Thyroid gland (tissue), 4 donors: ENCODE measurements around the gene FRMD4A. TPM values are rescaled to one million over a fixed set of nuclear protein-coding genes. Genes with fewer than 3 reads are reported as not detected.
"Not testable (repeated sequence)": the region's sequence is repeated elsewhere in the genome, so short reads cannot be mapped to it uniquely, and the experiment has no call there.

Source experiments
- DNase-seq, 2 donors: peaks; one replicate each; pipeline ENCODE4 v3.0.0-alpha.2; 2019
- H3K27ac ChIP-seq, 3 donors: fragments of 200-600 bp; sonication (generic); 1 replicate in 2 of 3; 2 replicates in 1 of 3; pipeline ENCODE4 v1.5.1; 2016 to 2019; ENCODE audit warnings: mild to moderate bottlenecking in 1 of 3, moderate library complexity in 1 of 3
- H3K27me3 ChIP-seq: fragments of 200-600 bp; sonication (generic); one replicate; pipeline ENCODE4 v1.5.1; 2019
- H3K36me3 ChIP-seq, 2 donors: fragments of 200-600 bp; sonication (generic); one replicate each; pipeline ENCODE4 v1.5.1; 2016 to 2019
- H3K4me1 ChIP-seq, 2 donors: fragments of 200-600 bp; sonication (generic); one replicate each; pipeline ENCODE4 v1.5.1; 2017 to 2019
- H3K4me3 ChIP-seq, 3 donors: fragments of 200-600 bp; sonication (generic); replicated peaks in 1 of 3; 1 replicate in 2 of 3; 2 replicates in 1 of 3; pipeline ENCODE4 v1.5.1; 2016; ENCODE audit warnings: mild to moderate bottlenecking in 1 of 3
- H3K9me3 ChIP-seq: fragments of 200-600 bp; sonication (generic); one replicate; pipeline ENCODE4 v1.5.1; 2017
- POLR2A ChIP-seq, 2 donors: fragments of 450-650 bp; IDR thresholded peaks; one replicate each; pipeline ENCODE4 v1.6.1; 2017; ENCODE audit warnings: antibody characterized with exemption in 2 of 2, mild to moderate bottlenecking in 2 of 2, moderate library complexity in 1 of 2
- WGBS, 2 donors: methylation state at CpG; one replicate each; pipeline ENCODE4 v1.1.5; 2017; 5-methylcytosine and 5-hydroxymethylcytosine counted together
- intact Hi-C: fragments of 100-400 bp; cut with DNase I; formaldehyde crosslinking; loops from one replicate; pipeline ENCODE4 v1.15.1; 2023
- total RNA-seq, 4 donors: library from RNA; depleted of rRNA; stranded (reverse); fragments of >200 nt; gene quantifications; one replicate each; pipeline ENCODE4 v1.2.3, GENCODE V29; 2016
- TF ChIP-seq, protein P1 (sequence below), 6 experiments: fragments of 200-600 bp in 3 of 6; fragments of 450-650 bp in 3 of 6; sonication (generic) in 3 of 6; IDR thresholded peaks; one replicate each; pipeline ENCODE4 v1.5.1; 2016 to 2019; ENCODE audit warnings: antibody characterized with exemption in 6 of 6, mild to moderate bottlenecking in 2 of 6, inconsistent platforms in 1 of 6, moderate library complexity in 1 of 6

FRMD4A gene
- total RNA-seq, 4 donors from 2014 or later: 10.6 to 18.6 (median 16.3) TPM

DNA sequence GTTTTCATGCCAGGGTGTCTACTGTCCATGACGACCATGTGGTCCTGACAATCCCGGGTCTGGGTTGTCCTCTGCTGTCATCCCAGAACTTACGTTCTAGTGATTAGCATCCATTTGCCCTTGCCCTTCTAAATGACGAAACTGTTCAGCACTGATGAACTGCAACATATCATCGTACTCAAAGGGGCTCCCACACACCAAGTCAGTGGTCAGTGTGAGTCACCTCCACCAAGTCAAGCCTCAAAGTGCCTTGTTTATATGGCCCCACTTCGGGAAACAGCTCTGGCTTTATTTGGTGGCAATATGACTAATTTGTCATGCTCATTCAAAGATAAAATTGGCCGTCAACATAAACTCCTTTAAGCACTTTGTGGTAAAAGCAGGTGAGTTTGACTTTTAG, 110.7 kb downstream of the FRMD4A start:
- no peaks in the 10 kb centered on the region for H3K4me1 ChIP-seq
- no peaks in the 10 kb centered on the region for H3K27me3 ChIP-seq
- DNase-seq: no peak
- H3K9me3 ChIP-seq: no peaks in the 10 kb centered on the region
- 85 to 89% methylated on average over 7 of the region's 7 CpGs for WGBS, 2 donors
- TF ChIP-seq, protein P1, sequence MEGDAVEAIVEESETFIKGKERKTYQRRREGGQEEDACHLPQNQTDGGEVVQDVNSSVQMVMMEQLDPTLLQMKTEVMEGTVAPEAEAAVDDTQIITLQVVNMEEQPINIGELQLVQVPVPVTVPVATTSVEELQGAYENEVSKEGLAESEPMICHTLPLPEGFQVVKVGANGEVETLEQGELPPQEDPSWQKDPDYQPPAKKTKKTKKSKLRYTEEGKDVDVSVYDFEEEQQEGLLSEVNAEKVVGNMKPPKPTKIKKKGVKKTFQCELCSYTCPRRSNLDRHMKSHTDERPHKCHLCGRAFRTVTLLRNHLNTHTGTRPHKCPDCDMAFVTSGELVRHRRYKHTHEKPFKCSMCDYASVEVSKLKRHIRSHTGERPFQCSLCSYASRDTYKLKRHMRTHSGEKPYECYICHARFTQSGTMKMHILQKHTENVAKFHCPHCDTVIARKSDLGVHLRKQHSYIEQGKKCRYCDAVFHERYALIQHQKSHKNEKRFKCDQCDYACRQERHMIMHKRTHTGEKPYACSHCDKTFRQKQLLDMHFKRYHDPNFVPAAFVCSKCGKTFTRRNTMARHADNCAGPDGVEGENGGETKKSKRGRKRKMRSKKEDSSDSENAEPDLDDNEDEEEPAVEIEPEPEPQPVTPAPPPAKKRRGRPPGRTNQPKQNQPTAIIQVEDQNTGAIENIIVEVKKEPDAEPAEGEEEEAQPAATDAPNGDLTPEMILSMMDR (IDR thresholded peaks at IDR 0.05): no peak
- no peak for TF ChIP-seq POLR2A (IDR thresholded peaks at IDR 0.05)
- H3K4me3 ChIP-seq: no peak overlapping the region
- no peaks in the 10 kb centered on the region for H3K36me3 ChIP-seq
- no peak overlapping the region for H3K27ac ChIP-seq
- intact Hi-C loops: no loop called here

DNA sequence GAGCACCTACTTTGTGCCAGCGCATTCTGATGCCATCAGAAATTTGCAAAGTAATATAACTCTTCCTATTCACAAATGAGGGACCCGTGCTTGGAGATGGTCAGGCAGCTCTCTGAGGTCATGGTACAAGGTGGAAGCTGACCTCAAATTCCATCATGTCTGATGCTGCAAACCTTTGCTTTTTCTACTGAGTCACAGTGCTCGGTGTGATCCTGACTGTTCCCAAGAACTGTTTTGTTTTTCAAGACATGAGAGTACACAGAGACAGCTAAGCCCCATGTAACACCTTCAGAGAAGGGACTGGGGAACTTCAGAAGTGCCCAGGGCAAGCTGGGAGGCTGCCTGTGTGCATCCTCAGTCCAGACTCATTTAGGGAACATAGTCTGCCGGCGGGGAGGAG, 111.3 kb downstream of the FRMD4A start:
- Histone ChIP-seq H3K4me1 (no peaks in the 10 kb centered on the region), H3K9me3 (no peaks in the 10 kb centered on the region), H3K27ac (no peak overlapping the region), H3K4me3 (no peak overlapping the region), H3K27me3 (no peaks in the 10 kb centered on the region), H3K36me3 (no peaks in the 10 kb centered on the region)
- intact Hi-C loops: no loop called here
- no peak for DNase-seq
- TF ChIP-seq, protein P1 (IDR thresholded peaks at IDR 0.05): no peak
- no peak for TF ChIP-seq POLR2A (IDR thresholded peaks at IDR 0.05)
- WGBS, 2 donors: 70 to 82% methylated on average over 5 of the region's 5 CpGs

DNA sequence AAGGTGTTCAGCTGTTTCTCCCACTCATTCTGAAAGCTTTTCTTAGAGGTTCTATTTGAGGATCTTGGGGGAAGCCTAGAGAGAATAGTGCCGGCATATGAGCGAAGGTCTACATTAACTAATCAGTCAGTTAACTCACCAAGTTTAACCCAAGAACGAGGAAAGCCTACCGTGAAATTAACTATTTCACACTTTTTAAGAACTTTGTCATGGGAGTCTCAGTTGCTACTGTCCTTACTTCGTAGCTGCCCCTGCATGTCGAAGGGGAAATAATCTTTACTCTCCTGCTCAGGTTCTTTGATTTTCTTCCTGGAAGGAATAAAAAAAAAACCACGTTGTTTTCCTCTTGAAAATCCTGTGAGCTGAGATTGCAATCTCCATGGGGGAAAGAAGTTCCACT, 115.1 kb downstream of the FRMD4A start:
- TF ChIP-seq, protein P1 (IDR thresholded peaks at IDR 0.05): no peak
- no peak for TF ChIP-seq POLR2A (IDR thresholded peaks at IDR 0.05)
- Histone ChIP-seq H3K36me3 (no peaks in the 10 kb centered on the region), H3K4me3 (no peak overlapping the region), H3K27me3 (no peaks in the 10 kb centered on the region), H3K9me3 (no peaks in the 10 kb centered on the region), H3K27ac (no peak overlapping the region), H3K4me1 (no peaks in the 10 kb centered on the region)
- intact Hi-C loops: no loop called here
- 75 to 77% methylated on average over 7 of the region's 7 CpGs for WGBS, 2 donors
- DNase-seq: no peak

DNA sequence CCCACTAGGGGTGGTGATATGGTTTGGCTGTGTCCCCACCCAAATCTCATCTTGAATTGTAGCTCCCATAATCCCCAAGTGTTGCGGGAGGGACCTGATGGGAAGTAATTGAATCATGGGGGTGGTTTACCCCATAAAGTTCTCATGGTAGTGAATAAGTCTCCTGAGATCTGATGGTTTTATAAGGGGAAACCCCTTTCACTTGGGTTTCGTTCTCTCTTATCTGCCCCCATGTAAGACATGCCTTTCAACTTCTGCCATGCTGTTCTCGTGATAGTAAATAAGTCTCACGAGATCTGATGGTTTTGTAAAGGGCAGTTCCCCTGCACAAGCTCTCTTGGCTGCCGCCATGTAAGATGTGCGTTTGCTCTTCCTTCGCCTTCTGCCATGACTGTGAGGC, 117.0 kb downstream of the FRMD4A start:
- 79 to 82% methylated on average over 7 of the region's 7 CpGs for WGBS, 2 donors

DNA sequence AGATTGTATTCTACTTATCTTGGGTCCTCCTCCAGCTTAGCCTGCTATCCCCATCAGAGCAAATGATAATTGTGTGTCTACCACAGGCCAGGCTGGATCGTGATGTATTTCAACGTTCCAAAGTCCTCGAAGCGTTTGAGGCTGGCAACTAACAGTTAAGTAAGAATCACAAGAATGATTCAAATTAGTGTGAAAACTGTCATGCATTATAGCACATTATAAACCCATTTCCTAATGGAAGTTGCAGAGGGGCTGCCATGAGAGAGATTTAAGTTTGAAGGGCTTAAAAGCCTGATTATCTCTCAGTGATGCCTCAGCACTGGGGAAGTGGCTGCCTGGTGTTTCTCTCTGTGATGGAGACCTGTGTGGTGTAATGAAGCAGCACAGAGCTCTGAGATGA, 119.1 kb downstream of the FRMD4A start:
- no peak for DNase-seq
- TF ChIP-seq POLR2A (IDR thresholded peaks at IDR 0.05): no peak
- TF ChIP-seq, protein P1 (IDR thresholded peaks at IDR 0.05): no peak
- Histone ChIP-seq H3K9me3 (no peaks in the 10 kb centered on the region), H3K4me1 (no peaks in the 10 kb centered on the region), H3K27me3 (no peaks in the 10 kb centered on the region), H3K36me3 (no peaks in the 10 kb centered on the region), H3K4me3 (no peak overlapping the region), H3K27ac (no peak overlapping the region)
- 39 to 53% methylated on average over 4 of the region's 4 CpGs for WGBS, 2 donors
- intact Hi-C loops: no loop called here

More for the DNA sequence above, 117.0 kb downstream of the FRMD4A start:
- H3K4me1 ChIP-seq, intact Hi-C loops, H3K27me3 ChIP-seq, H3K9me3 ChIP-seq, H3K27ac ChIP-seq, H3K4me3 ChIP-seq, DNase-seq, H3K36me3 ChIP-seq: not testable (repeated sequence)

DNA sequence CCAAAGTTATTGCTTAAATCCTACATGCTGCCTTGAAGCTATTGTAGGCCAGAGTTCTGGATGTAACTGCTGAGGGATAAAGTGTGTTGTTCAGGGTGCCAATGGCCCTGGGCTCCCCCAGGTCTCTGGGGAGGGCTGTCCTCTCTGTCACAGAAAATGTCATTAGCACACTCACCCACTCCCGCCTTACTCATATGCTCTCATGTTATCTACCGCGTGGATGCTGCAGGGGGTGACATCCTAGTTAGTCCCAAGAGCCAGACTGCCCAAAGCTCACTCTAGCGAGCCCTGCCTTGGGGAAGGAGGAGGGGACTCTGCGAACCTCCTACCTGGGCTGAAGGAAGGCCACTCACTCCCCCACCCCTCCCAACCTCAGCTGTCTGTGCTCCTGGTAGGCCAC, 122.5 kb downstream of the FRMD4A start:
- WGBS, 2 donors: 94 to 95% methylated on average over 5 of the region's 5 CpGs
- no peaks in the 10 kb centered on the region for H3K9me3 ChIP-seq
- H3K4me1 ChIP-seq: no peaks in the 10 kb centered on the region
- TF ChIP-seq, protein P1 (IDR thresholded peaks at IDR 0.05): no peak
- TF ChIP-seq POLR2A (IDR thresholded peaks at IDR 0.05): no peak
- no peaks in the 10 kb centered on the region for H3K36me3 ChIP-seq
- H3K4me3 ChIP-seq: no peak overlapping the region
- DNase-seq: no peak
- H3K27ac ChIP-seq: no peak overlapping the region
- intact Hi-C loops: no loop called here
- no peaks in the 10 kb centered on the region for H3K27me3 ChIP-seq
